RPMI8226 (cell line): Measurements from ENCODE around the gene TRIOBP.

ENCODE experiments used
- DNase-seq: peaks from one replicate; pipeline ENCODE4 v3.0.0-alpha.2; 2015

TRIOBP gene

DNA sequence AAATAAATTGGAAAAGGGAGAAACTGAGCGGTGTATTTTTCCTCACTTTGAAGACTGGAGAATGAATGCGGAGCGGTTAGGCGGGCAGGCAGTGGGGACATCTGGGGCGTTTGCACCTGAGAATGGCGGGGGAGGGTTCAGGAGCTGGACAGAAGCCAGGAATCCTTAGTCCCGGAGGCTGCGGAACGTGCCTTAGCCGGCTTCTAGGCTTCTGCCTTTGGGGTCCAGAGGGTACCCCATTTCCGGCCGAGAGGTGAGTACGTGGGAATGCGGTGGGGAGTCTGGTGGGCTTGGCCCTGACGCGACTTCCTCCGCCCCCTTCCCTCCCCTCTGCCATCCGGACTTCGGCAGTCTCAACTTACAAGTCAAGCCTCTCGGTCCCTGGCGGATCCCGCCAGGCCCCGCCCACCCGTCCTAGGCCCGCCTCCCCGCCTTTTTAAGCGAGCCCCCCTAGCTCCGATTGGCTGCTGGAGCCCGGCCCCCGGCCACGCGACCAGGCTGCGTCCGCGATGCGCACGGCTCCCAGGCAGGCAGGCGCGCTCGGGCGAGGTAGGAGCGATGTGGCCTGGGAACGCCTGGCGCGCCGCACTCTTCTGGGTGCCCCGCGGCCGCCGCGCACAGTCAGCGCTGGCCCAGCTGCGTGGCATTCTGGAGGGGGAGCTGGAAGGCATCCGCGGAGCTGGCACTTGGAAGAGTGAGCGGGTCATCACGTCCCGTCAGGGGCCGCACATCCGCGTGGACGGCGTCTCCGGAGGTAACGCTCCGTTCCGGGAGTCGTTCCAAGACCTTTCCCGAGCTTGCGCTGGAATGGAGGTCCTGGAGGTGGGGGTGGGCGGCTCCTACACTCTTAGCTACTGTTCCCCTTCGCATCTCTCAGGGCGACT lies 110.8 kb downstream of the TRIOBP start, which contains the start of gene GCAT:
GCAT (plus strand) TSS at position 525 of the 884 bp plus-strand sequence; CDS start at position 559, 34 bp downstream.
- peak; percentile 97 for DNase-seq

DNA sequence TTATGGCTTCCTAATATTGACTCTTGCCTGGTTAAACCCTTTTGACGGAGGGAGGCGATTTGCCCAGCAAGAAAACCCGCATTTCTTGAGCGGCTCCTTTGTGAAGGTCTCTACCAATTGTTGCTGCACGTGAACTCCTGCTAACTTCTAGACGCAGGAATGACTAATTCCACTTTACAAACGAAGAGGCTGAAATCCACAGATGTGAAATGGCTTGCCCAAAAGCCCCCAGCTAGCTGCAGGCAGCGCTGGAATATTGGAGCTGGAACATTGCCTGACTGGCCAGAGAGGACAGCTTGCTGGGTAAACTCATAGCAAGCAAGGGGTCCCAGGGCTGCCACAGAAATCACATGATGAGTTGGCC lies 111.4 kb downstream of the TRIOBP start:
- peak; percentile 44 for DNase-seq

DNA sequence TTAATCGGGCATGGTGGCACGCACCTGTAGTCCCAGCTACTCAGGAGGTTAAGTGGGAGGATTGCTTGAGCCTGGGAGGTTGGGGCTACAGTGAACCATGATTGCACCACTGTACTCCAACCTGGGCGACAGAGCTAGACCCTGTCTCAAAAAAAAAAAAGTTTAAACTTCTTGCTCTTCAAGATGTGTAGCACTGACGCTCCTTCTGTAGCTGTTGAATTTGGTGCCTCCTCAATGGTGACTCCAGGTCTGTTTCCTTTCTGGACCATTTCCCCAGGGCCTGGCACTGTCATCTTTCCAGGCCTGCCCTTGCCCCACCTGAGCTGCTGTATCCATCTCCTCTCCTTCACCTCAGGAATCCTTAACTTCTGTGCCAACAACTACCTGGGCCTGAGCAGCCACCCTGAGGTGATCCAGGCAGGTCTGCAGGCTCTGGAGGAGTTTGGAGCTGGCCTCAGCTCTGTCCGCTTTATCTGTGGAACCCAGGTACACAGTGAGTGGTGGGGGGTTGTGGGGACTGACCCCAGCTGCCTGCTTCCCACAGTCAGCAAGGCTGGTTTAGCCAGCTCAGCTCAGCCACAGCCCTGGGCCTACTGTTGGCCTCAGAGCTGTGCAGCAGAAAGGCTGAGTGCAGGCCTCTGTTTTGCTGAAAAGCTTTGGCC lies 113.0 kb downstream of the TRIOBP start:
- DNase-seq: no peak

GRCh38 chr22:37811867-37812266 lies 115.0 kb downstream of the TRIOBP start:
- no peak for DNase-seq

- DNase-seq: no peak
These were observed 116.2 kb downstream of the TRIOBP start for GRCh38 chr22:37812869-37813678.

DNA sequence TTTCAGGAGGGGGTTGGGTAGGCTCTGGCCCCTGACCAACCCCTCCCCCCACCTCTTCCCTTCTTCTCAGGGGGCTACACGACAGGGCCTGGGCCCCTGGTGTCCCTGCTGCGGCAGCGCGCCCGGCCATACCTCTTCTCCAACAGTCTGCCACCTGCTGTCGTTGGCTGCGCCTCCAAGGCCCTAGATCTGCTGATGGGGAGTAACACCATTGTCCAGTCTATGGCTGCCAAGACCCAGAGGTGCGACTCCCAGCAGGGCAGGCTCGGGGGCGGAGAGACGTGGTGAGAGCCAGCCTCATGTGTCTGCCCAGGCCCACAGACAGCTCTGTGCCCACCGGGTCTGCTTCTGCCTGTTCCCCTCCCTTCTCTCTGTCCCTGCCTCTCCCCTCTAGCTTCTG lies 118.7 kb downstream of the TRIOBP start:
- DNase-seq: no peak

- no peak for DNase-seq
These were observed 119.8 kb downstream of the TRIOBP start for GRCh38 chr22:37816543-37817180.

DNA sequence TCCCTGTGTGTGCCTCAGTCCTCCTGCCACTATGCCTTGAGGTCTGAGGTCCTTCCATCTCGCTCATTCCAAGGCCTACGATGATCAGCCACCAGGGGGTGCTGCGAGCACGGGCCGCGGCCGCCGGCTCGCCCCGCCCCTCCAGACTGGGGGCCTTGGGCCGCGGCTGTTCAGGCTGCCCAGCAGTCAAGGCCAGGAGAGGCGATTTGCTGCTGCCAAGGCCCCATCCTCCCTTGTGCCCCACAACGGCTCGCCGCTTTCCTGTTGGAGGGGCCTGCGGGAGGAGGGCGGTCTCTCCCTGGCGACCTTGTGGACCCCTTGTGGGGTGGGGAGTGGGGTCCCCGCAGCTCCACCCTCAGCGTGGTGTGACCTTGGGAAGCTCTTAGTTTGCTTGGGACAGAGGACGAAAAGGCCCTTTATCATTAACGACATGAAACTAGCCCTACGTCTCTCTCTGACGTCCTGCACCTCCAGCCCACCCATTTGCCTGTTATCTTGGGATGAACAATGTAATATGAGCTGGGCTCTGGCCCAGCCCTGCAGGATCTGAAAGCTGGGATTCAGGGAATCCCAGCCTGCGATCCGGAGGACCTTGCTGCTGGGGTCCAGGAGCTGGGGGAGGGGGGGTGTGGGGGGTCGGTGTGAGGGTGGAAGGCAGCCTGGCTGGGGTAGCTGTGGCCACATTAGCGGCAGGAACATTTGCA lies 121.0 kb downstream of the TRIOBP start:
- peak; percentile 86 for DNase-seq

GRCh38 chr22:37818409-37819104 lies 121.7 kb downstream of the TRIOBP start:
- peak; percentile 80 for DNase-seq

DNA sequence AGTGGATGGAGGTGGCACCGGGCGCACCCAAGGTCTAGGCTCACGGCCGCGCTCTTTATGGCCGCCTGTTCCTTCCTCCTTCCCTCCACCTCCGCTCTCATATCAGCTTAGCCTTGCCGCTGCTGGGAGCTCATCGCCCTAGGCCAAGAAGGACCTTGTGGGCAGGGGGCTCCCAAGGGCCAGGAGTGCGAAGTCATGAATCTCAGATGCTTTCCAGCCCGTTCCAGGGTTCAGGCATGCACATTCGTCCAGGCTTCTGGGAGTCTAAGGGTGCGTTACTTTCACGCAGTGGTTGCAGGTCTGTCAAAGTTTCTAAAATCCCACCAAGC lies 122.2 kb downstream of the TRIOBP start:
- DNase-seq: no peak

GRCh38 chr22:37820350-37820749 lies 123.5 kb downstream of the TRIOBP start:
- no peak for DNase-seq

DNA sequence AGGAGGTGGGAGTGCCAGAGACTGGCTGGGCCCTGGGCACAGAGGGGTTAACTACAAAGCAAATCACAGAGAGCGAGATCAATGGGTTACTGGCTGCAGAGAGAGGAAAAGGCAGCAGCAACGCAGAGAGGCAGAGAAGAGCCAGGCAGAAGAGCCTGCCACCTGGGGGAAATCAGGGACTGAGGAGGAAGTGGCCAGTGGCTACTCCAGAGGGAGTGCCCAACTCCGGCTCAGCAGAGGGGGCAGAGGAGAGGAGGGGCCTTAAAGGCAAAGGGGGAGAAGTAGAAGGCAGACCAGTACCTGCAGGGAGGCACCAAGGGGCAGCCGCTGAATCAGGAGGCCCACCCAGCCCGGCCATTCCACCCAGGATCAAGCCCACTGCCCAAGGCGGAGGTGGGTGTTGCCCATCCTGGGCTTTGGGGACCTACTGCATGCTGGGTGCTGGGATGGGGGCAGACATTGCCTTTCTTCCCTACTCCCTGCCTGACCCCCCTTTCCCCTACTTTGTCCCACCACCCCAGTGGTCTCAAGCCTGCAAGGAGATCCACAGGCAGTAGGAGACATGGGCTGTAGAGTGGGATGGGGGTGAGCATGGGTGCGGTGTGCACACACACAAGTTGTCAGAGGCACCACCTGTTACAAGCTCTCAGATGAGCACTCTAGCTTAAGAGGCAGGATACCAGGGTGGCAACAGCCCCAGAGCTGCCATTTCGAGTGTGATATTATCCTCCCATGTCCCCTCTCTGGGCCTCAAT lies 125.4 kb downstream of the TRIOBP start:
- no peak for DNase-seq

- peak; percentile 26 for DNase-seq
These were observed 126.5 kb downstream of the TRIOBP start, which contains the start of gene GALR3 for GRCh38 chr22:37823134-37823985. Gene GALR3, plus strand, starts transcription at chr22:37823382. Its CDS starts 25 bp downstream, at chr22:37823407.

GRCh38 chr22:37824674-37825641 lies 128.1 kb downstream of the TRIOBP start:
- peak; percentile 67 for DNase-seq
